Measurements from ENCODE around the gene CHD6.

The CHD6 gene

DNA sequence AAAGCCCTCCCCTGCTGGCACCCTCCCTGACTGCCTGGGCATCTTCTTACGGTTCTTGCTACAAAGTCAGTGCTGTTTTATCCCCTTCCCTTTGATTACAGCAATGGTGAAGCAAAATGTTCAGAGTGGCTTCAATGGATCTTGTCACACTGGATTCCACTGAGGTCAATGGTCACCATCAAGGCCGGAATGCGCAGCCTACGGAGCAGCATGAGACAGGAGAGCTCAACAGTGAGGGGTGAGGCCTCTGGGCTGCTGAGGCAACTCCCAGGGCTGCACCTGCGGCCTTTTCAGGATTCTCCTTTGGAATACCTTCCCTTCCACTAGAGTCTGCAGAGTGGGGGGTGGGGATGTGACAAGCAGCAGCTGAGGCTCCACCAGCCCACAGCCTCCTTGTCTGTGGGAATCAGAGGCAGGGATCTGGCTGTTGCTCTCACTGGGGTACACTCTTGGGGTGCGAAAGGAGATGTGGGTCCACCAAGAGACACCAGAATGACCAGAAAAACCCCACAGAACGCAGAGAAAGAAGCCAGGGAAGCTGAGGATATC lies 211.2 kb downstream of the CHD6 start:
- Histone ChIP-seq H3K4me3 (replicated peaks; ENCODE audit: insufficient read depth, low read length) (no peak overlapping the region), H3K27ac (replicated peaks) (no peak overlapping the region), H3K27me3 (ENCODE audit: insufficient read depth, poor library complexity, severe bottlenecking) (no peaks in the 10 kb centered on the region)
- TF ChIP-seq GABPA (IDR thresholded peaks at IDR 0.05; ENCODE audit: low read depth) = no peak
- no peak for TF ChIP-seq POLR2AphosphoS5 (IDR thresholded peaks at IDR 0.05; ENCODE audit: low read depth)
- TF ChIP-seq, protein P1, sequence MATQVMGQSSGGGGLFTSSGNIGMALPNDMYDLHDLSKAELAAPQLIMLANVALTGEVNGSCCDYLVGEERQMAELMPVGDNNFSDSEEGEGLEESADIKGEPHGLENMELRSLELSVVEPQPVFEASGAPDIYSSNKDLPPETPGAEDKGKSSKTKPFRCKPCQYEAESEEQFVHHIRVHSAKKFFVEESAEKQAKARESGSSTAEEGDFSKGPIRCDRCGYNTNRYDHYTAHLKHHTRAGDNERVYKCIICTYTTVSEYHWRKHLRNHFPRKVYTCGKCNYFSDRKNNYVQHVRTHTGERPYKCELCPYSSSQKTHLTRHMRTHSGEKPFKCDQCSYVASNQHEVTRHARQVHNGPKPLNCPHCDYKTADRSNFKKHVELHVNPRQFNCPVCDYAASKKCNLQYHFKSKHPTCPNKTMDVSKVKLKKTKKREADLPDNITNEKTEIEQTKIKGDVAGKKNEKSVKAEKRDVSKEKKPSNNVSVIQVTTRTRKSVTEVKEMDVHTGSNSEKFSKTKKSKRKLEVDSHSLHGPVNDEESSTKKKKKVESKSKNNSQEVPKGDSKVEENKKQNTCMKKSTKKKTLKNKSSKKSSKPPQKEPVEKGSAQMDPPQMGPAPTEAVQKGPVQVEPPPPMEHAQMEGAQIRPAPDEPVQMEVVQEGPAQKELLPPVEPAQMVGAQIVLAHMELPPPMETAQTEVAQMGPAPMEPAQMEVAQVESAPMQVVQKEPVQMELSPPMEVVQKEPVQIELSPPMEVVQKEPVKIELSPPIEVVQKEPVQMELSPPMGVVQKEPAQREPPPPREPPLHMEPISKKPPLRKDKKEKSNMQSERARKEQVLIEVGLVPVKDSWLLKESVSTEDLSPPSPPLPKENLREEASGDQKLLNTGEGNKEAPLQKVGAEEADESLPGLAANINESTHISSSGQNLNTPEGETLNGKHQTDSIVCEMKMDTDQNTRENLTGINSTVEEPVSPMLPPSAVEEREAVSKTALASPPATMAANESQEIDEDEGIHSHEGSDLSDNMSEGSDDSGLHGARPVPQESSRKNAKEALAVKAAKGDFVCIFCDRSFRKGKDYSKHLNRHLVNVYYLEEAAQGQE (IDR thresholded peaks at IDR 0.05; ENCODE audit: insufficient replicate concordance, low read depth) = no peak
- TF ChIP-seq, protein P2, sequence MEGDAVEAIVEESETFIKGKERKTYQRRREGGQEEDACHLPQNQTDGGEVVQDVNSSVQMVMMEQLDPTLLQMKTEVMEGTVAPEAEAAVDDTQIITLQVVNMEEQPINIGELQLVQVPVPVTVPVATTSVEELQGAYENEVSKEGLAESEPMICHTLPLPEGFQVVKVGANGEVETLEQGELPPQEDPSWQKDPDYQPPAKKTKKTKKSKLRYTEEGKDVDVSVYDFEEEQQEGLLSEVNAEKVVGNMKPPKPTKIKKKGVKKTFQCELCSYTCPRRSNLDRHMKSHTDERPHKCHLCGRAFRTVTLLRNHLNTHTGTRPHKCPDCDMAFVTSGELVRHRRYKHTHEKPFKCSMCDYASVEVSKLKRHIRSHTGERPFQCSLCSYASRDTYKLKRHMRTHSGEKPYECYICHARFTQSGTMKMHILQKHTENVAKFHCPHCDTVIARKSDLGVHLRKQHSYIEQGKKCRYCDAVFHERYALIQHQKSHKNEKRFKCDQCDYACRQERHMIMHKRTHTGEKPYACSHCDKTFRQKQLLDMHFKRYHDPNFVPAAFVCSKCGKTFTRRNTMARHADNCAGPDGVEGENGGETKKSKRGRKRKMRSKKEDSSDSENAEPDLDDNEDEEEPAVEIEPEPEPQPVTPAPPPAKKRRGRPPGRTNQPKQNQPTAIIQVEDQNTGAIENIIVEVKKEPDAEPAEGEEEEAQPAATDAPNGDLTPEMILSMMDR (IDR thresholded peaks at IDR 0.05; ENCODE audit: insufficient read depth, low read length) = no peak
- TF ChIP-seq SPI1 (IDR thresholded peaks at IDR 0.05; ENCODE audit: borderline replicate concordance, low read depth) = no peak
- DNase-seq (ENCODE audit: low read depth in 1 of 2, low spot score in 1 of 2) = no peak

DNA sequence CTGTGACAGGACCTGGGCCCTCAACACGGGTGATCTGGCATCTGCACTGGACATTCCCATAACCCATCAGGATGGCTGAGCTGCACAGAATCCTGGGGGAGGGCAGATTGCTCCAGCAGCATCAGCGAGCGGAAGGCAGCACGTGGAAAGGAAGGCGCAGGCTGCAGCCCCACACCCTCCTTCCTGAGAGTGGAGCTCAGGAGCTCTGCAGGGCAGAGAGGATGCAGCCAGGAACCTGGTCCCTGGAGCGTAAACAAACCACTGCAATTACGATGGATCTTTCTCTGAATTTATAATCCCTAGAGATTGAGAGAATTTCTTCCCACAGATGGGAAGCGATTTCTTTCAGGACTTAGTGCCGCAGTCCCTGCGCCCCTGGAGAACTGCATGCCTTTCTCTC lies 211.8 kb downstream of the CHD6 start:
- no peaks in the 10 kb centered on the region for H3K27me3 ChIP-seq (ENCODE audit: insufficient read depth, poor library complexity, severe bottlenecking)
- H3K4me3 ChIP-seq (replicated peaks; ENCODE audit: insufficient read depth, low read length) = no peak overlapping the region
- H3K27ac ChIP-seq (replicated peaks) = no peak overlapping the region
- DNase-seq (ENCODE audit: low read depth in 1 of 2, low spot score in 1 of 2) = no peak
- no peak for TF ChIP-seq POLR2AphosphoS5 (IDR thresholded peaks at IDR 0.05; ENCODE audit: low read depth)
- TF ChIP-seq SPI1 (IDR thresholded peaks at IDR 0.05; ENCODE audit: borderline replicate concordance, low read depth) = no peak
- TF ChIP-seq, protein P1 (IDR thresholded peaks at IDR 0.05; ENCODE audit: insufficient replicate concordance, low read depth) = no peak
- no peak for TF ChIP-seq GABPA (IDR thresholded peaks at IDR 0.05; ENCODE audit: low read depth)
- TF ChIP-seq, protein P2 (IDR thresholded peaks at IDR 0.05; ENCODE audit: insufficient read depth, low read length) = no peak

DNA sequence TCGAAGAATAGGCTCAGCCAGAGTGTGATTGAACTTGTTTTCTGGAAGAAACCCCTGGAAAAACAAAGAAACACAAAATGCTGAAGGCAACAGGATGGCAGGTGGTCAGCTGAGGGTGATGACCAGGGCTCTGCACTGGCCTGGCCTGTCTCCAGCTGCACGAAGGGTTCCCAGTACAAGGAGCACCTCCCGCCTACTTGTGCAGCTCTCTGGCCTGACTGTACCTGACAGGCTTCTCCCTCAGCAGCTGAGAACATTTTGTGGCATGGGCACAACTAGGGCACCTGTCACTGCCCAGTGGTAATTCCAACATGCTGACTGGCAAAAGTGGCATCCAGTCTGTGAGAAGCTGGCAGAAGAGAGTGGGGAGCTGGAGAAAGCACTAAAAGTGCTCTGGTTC lies 212.7 kb downstream of the CHD6 start:
- H3K4me3 ChIP-seq (replicated peaks; ENCODE audit: insufficient read depth, low read length) = no peak overlapping the region
- no peaks in the 10 kb centered on the region for H3K27me3 ChIP-seq (ENCODE audit: insufficient read depth, poor library complexity, severe bottlenecking)
- DNase-seq (ENCODE audit: low read depth in 1 of 2, low spot score in 1 of 2) = no peak
- no peak overlapping the region for H3K27ac ChIP-seq (replicated peaks)
- no peak for TF ChIP-seq SPI1 (IDR thresholded peaks at IDR 0.05; ENCODE audit: borderline replicate concordance, low read depth)
- TF ChIP-seq POLR2AphosphoS5 (IDR thresholded peaks at IDR 0.05; ENCODE audit: low read depth) = no peak
- no peak for TF ChIP-seq GABPA (IDR thresholded peaks at IDR 0.05; ENCODE audit: low read depth)
- TF ChIP-seq, protein P2 (IDR thresholded peaks at IDR 0.05; ENCODE audit: insufficient read depth, low read length) = no peak
- TF ChIP-seq, protein P1 (IDR thresholded peaks at IDR 0.05; ENCODE audit: insufficient replicate concordance, low read depth) = no peak
